ENCODE data around the gene TLE1. TPM values are rescaled to one million over a fixed set of nuclear protein-coding genes. Genes with fewer than 3 reads are reported as not detected.

Gene TLE1
- total RNA-seq, 1 experiment from 2014 or later: 79.3 TPM

DNA sequence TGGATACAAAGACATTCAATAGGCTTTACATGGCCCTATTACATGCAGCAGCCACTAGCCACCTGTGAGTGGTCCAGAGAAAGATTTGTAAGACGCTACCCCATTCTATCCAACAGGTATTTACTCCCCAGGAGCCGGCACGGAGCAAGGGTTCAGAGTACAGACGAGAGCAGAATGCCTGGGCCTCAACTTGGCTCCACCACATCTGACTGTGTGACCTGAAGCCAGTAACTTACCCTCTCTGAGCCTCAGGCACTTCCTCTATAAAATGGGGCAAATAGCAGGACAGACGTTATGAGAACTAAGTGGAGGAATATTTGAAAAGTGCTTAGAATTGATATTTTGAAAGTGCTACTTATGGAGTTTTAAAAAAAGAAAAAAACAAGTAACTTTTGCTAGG lies 100.0 kb downstream of the TLE1 start:
- Histone ChIP-seq H3K56ac (ENCODE audit: insufficient read length, low read depth, low read length) (no peak overlapping the region), H3K79me1 (ENCODE audit: insufficient read depth, low read depth, low read length, poor library complexity, severe bottlenecking) (no peaks in the 10 kb centered on the region), H3K9ac (ENCODE audit: extremely low read depth, insufficient read length, low read length) (no peak overlapping the region), H3K18ac (ENCODE audit: insufficient read length, low read depth, low read length) (no peak overlapping the region), H3K27me3 (ENCODE audit: insufficient read depth, low read length) (no peaks in the 10 kb centered on the region), H2BK120ac (ENCODE audit: low read depth, low read length, poor library complexity, severe bottlenecking) (no peak overlapping the region), H4K20me1 (ENCODE audit: control insufficient read depth, insufficient read depth, insufficient read length) (no peaks in the 10 kb centered on the region), H4K5ac (ENCODE audit: insufficient read length, low read depth, low read length) (no peak overlapping the region), H3K4me1 (ENCODE audit: insufficient read depth, low read length) (peaks cover 4% of the 10 kb centered on the region; the same call in 1 of the 2 replicates), H3K14ac (ENCODE audit: insufficient read depth, low read length) (no peak overlapping the region), H3K23ac (ENCODE audit: insufficient read length, low read depth, low read length) (no peak overlapping the region), H3K23me2 (ENCODE audit: insufficient read length, low read depth, low read length, poor library complexity, severe bottlenecking) (no peaks in the 10 kb centered on the region), H3K4me2 (ENCODE audit: insufficient read depth, insufficient read length, low read length) (no peak overlapping the region), H2BK15ac (ENCODE audit: low read depth, low read length) (no peak overlapping the region), H2BK12ac (ENCODE audit: insufficient read length, low read depth, low read length) (no peak overlapping the region), H2BK5ac (ENCODE audit: insufficient read length, low read length) (no peak overlapping the region), H4K8ac (replicated peaks; ENCODE audit: insufficient read length, low read depth, low read length) (no peak overlapping the region), H2AK5ac (ENCODE audit: insufficient read length, low read length) (no peak overlapping the region), H2AFZ (ENCODE audit: low read length) (no peak overlapping the region), H3T11ph (ENCODE audit: low read length) (no peak overlapping the region), H3K27ac (ENCODE audit: insufficient read length, low read depth, low read length) (no peak overlapping the region), H3K4ac (ENCODE audit: low read depth, low read length) (no peak overlapping the region), H3K9me3 (ENCODE audit: control insufficient read depth, low read depth, low read length) (no peaks in the 10 kb centered on the region), H4K91ac (ENCODE audit: insufficient read length, low read depth, low read length) (no peak overlapping the region), H2BK20ac (ENCODE audit: low read depth, low read length, poor library complexity, severe bottlenecking) (no peak overlapping the region), H3K79me2 (ENCODE audit: insufficient read depth, low read length) (no peaks in the 10 kb centered on the region)
- H3K27ac Mint-ChIP-seq: peak overlapping the region in 2 of 3 experiments; percentile 17 to 36; a peak in 4 of 7 replicates
- H3K9me3 Mint-ChIP-seq: 0 out of 5 replicates have a peak, but pooled peaks cover 0 to 4% of the 10 kb centered on the region in 2 experiments
- no peak for DNase-seq
- TF ChIP-seq, protein P1, sequence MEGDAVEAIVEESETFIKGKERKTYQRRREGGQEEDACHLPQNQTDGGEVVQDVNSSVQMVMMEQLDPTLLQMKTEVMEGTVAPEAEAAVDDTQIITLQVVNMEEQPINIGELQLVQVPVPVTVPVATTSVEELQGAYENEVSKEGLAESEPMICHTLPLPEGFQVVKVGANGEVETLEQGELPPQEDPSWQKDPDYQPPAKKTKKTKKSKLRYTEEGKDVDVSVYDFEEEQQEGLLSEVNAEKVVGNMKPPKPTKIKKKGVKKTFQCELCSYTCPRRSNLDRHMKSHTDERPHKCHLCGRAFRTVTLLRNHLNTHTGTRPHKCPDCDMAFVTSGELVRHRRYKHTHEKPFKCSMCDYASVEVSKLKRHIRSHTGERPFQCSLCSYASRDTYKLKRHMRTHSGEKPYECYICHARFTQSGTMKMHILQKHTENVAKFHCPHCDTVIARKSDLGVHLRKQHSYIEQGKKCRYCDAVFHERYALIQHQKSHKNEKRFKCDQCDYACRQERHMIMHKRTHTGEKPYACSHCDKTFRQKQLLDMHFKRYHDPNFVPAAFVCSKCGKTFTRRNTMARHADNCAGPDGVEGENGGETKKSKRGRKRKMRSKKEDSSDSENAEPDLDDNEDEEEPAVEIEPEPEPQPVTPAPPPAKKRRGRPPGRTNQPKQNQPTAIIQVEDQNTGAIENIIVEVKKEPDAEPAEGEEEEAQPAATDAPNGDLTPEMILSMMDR (conservative IDR thresholded peaks at IDR 0.05): no peak
- H3K4me1 Mint-ChIP-seq: peaks cover 12 to 26% of the 10 kb centered on the region in 2 experiments
- no peak overlapping the region for H3K4me3 Mint-ChIP-seq
- WGBS (ENCODE audit: extremely low coverage, insufficient read length, low lambda C conversion rate): no CpG with 5 or more reads among the region's 5 CpGs
- H3K36me3 Mint-ChIP-seq (ENCODE audit: insufficient read depth in 1 of 3, low read depth in 3 of 3): peaks cover 65 to 96% (median 87%) of the 10 kb centered on the region in 3 experiments
- no peaks in the 10 kb centered on the region for H3K27me3 Mint-ChIP-seq (ENCODE audit: low read depth)
